Measurements from ENCODE around the gene HES6. TPM values are rescaled to one million over a fixed set of nuclear protein-coding genes. Genes with fewer than 3 reads are reported as not detected.

Gene HES6
- total RNA-seq: 4.2 and 5.4 TPM in 2 replicates

GRCh38 chr2:238239863-238240756 lies at the start of gene HES6:
HES6 (minus strand) TSS chr2:238240038; CDS start chr2:238239905, 133 bp downstream.

GRCh38 chr2:238287737-238288649 lies 48.2 kb upstream of the HES6 start, which contains the start of gene PER2:
PER2 (minus strand) TSS chr2:238288610; CDS start chr2:238277936, 10,674 bp downstream.

GRCh38 chr2:238203094-238203972 lies 36.5 kb downstream of the HES6 start, which contains the start of gene ILKAP:
ILKAP (minus strand) TSS chr2:238203695; CDS start chr2:238203553, 142 bp downstream.

Other genes with a start within 250 kb of the HES6 start
- 12.9 and 20.5 TPM in 2 replicates for gene SCLY, start 179.0 kb downstream of the HES6 start, total RNA-seq
- 0.28 TPM in 1 of 2 replicates, not detected in the other for gene ESPNL, start 139.7 kb downstream of the HES6 start, total RNA-seq
- 0.07 TPM in 1 of 2 replicates, not detected in the other for gene KLHL30, start 101.4 kb downstream of the HES6 start, total RNA-seq
- 0.56 and 2.0 TPM in 2 replicates for gene ERFE, start 81.1 kb downstream of the HES6 start, total RNA-seq
- gene ILKAP, start 36.3 kb downstream of the HES6 start, total RNA-seq: 19.3 and 19.6 TPM in 2 replicates
- 8.2 and 9.7 TPM in 2 replicates for gene PER2, start 48.6 kb upstream of the HES6 start, total RNA-seq
- gene TRAF3IP1, start 80.5 kb upstream of the HES6 start, total RNA-seq: 7.6 and 12.2 TPM in 2 replicates
- 15.5 and 18.0 TPM in 2 replicates for gene ASB1, start 186.9 kb upstream of the HES6 start, total RNA-seq

All from airway epithelial cell (primary cell).